Astrocyte (in vitro differentiated cells and primary cell): Measurements from ENCODE around the gene C5orf15. TPM values are rescaled to one million over a fixed set of nuclear protein-coding genes. Genes with fewer than 3 reads are reported as not detected.

Experiments used
- DNase-seq: peaks from one replicate; pipeline ENCODE4 v3.0.0-alpha.2; 2010; ENCODE audit warnings: low read depth
- FAIRE-seq: peaks from 2 replicates; lab custom pipeline; 2011; peaks lifted over from hg19 to GRCh38; lab: Jason Lieb, UNC
- H2AFZ ChIP-seq: 2 replicates; pipeline ENCODE4 v1.6.0; 2012; ENCODE audit warnings: low read depth, low read length, inconsistent platforms
- H3K27ac ChIP-seq: 2 replicates; pipeline ENCODE4 v1.5.1; 2011; ENCODE audit warnings: low read depth, low read length, inconsistent platforms
- H3K27me3 ChIP-seq: 2 replicates; pipeline ENCODE4 v1.6.0; 2011; ENCODE audit warnings: low read length, inconsistent platforms; ENCODE audit not compliant: insufficient read depth
- H3K36me3 ChIP-seq: 2 replicates; pipeline ENCODE4 v1.5.1; 2011; ENCODE audit warnings: low read length, inconsistent platforms; ENCODE audit not compliant: insufficient read depth
- H3K4me1 ChIP-seq: 2 replicates; pipeline ENCODE4 v1.5.1; 2011; ENCODE audit warnings: low read length, inconsistent platforms; ENCODE audit not compliant: insufficient read depth
- H3K4me2 ChIP-seq: 2 replicates; pipeline ENCODE4 v1.6.0; 2012; ENCODE audit warnings: low read length, inconsistent platforms
- H3K4me3 ChIP-seq: 2 replicates; pipeline ENCODE4 v1.5.1; 2011; ENCODE audit warnings: low read depth, mild to moderate bottlenecking, low read length, inconsistent platforms; ENCODE audit not compliant: insufficient read depth
- H3K79me2 ChIP-seq: 2 replicates; pipeline ENCODE4 v1.6.0; 2012; ENCODE audit warnings: mild to moderate bottlenecking, low read length, inconsistent platforms; ENCODE audit not compliant: insufficient read depth
- H3K9ac ChIP-seq: 2 replicates; pipeline ENCODE4 v1.6.0; 2012; ENCODE audit warnings: mild to moderate bottlenecking, low read length, inconsistent platforms
- H3K9me3 ChIP-seq: 2 replicates; pipeline ENCODE4 v1.5.1; 2012; ENCODE audit warnings: low read depth, mild to moderate bottlenecking, low read length, inconsistent platforms; ENCODE audit not compliant: insufficient read depth
- H4K20me1 ChIP-seq: 2 replicates; pipeline ENCODE4 v1.6.0; 2012; ENCODE audit warnings: low read length, inconsistent platforms; ENCODE audit not compliant: insufficient read depth
- H3K27ac Mint-ChIP-seq: one replicate; pipeline ENCODE4 v1.8.0; 2021; ENCODE audit warnings: mild to moderate bottlenecking, mixed read lengths; ENCODE audit not compliant: unreplicated experiment
- H3K27me3 Mint-ChIP-seq: one replicate; pipeline ENCODE4 v1.8.0; 2021; ENCODE audit warnings: low read depth, mixed read lengths; ENCODE audit not compliant: unreplicated experiment
- H3K36me3 Mint-ChIP-seq: one replicate; pipeline ENCODE4 v1.8.0; 2021; ENCODE audit warnings: low read depth, mixed read lengths; ENCODE audit not compliant: unreplicated experiment
- H3K4me1 Mint-ChIP-seq: one replicate; pipeline ENCODE4 v1.8.0; 2021; ENCODE audit warnings: low read depth, mixed read lengths; ENCODE audit not compliant: unreplicated experiment
- H3K4me3 Mint-ChIP-seq: one replicate; pipeline ENCODE4 v1.8.0; 2021; ENCODE audit warnings: mild to moderate bottlenecking, moderate library complexity, mixed read lengths; ENCODE audit not compliant: unreplicated experiment
- H3K9me3 Mint-ChIP-seq: one replicate; pipeline ENCODE4 v1.8.0; 2021; ENCODE audit warnings: mild to moderate bottlenecking, mixed read lengths; ENCODE audit not compliant: unreplicated experiment
- CTCF ChIP-seq: IDR thresholded peaks from 2 replicates; pipeline ENCODE4 v1.5.1; 2011; ENCODE audit warnings: low read depth, mild to moderate bottlenecking, inconsistent platforms, low read length, moderate library complexity; ENCODE audit not compliant: insufficient read depth
- EZH2 ChIP-seq: IDR thresholded peaks from 2 replicates; pipeline ENCODE4 v1.6.1; 2012; ENCODE audit warnings: mild to moderate bottlenecking, low read length, inconsistent platforms; ENCODE audit not compliant: insufficient read depth
- total RNA-seq: library from RNA; stranded (reverse); gene quantifications from 2 replicates; pipeline ENCODE4 v1.2.1, GENCODE V29; 2021

C5orf15 gene
- total RNA-seq, 1 donor from 2014 or later = 88.8 TPM

GRCh38 chr5:133942614-133943474 is 25.6 kb downstream of the C5orf15 start:
- no peak for FAIRE-seq

DNA sequence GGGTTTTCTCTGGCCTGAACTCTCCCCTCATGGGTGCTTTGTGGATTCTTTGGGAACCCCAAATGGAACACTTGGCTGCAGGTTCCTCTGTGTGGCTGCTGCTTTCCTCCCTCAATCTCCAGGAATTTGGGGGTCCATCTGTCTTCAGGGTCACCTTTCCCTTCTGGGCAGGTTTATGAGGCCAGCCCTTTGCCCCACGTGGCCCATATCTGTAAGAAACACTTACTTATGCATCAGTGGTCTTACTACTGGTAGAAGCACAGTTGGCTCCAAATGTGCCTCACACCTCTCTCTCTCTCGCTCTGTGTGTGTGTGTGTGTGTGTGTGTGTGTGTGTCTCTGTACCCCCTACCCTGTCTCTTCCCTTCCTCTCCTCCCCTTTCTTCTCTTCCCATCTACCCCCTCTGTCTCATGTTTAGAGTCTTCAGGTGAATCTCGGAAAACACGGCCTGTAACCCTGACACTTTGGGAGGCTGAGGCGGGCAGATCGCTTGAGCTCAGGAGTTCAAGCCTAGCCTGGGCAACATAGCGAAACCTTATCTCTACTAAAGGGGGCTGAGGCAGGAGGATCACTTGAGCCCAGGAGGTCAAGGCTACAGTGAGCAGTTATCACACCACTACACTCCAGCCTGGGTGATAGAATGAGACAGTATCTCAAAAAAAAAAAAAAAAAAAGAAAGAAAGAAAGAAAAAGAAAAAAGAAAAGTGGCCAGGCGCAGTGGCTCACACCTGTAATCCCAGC is 26.8 kb downstream of the C5orf15 start:
- no peak for FAIRE-seq

More at GRCh38 chr5:133942614-133943474, 25.6 kb downstream of the C5orf15 start:
- no peak for TF ChIP-seq CTCF
- no peak for TF ChIP-seq EZH2
- Histone ChIP-seq H3K4me3 (no peak overlapping the region), H3K79me2 (no peaks in the 10 kb centered on the region), H3K27me3 (no peaks in the 10 kb centered on the region), H2AFZ (no peak overlapping the region), H3K9ac (no peak overlapping the region), H3K27ac (no peak overlapping the region), H3K4me2 (no peak overlapping the region), H4K20me1 (no peaks in the 10 kb centered on the region), H3K36me3 (no peaks in the 10 kb centered on the region), H3K4me1 (peaks cover 3% of the 10 kb centered on the region), H3K9me3 (no peaks in the 10 kb centered on the region)
- no peaks in the 10 kb centered on the region for H3K9me3 Mint-ChIP-seq
- H3K27me3 Mint-ChIP-seq = peaks cover 11% of the 10 kb centered on the region
- H3K27ac Mint-ChIP-seq = no peak overlapping the region
- no peak overlapping the region for H3K4me3 Mint-ChIP-seq
- H3K4me1 Mint-ChIP-seq = no peaks in the 10 kb centered on the region
- peaks cover 2% of the 10 kb centered on the region for H3K36me3 Mint-ChIP-seq
- no peak for DNase-seq

More for the DNA sequence above, 26.8 kb downstream of the C5orf15 start:
- Histone ChIP-seq H3K9ac (no peak overlapping the region), H2AFZ (no peak overlapping the region), H3K4me3 (no peak overlapping the region), H3K4me1 (no peaks in the 10 kb centered on the region), H3K9me3 (no peaks in the 10 kb centered on the region), H3K36me3 (no peaks in the 10 kb centered on the region), H3K4me2 (no peak overlapping the region), H3K27ac (no peak overlapping the region), H3K27me3 (no peaks in the 10 kb centered on the region), H4K20me1 (no peaks in the 10 kb centered on the region), H3K79me2 (no peaks in the 10 kb centered on the region)
- Mint-ChIP-seq H3K27ac (no peak overlapping the region), H3K27me3 (peaks cover 11% of the 10 kb centered on the region), H3K36me3 (no peaks in the 10 kb centered on the region), H3K9me3 (peaks cover 2% of the 10 kb centered on the region), H3K4me1 (no peaks in the 10 kb centered on the region), H3K4me3 (no peak overlapping the region)
- DNase-seq = no peak
- no peak for TF ChIP-seq CTCF
- no peak for TF ChIP-seq EZH2
